GM18499 (cell line): ENCODE measurements around the gene PIGU.

ENCODE experiments used
- ATAC-seq: cut with Tn5 transposase; IDR thresholded peaks from one replicate; pipeline ENCODE4 v1.9.1; 2021; ENCODE audit warnings: moderate number of reproducible peaks; ENCODE audit not compliant: insufficient read depth, unreplicated experiment

Gene PIGU

GRCh38 chr20:34561661-34562060, 115.2 kb downstream of the PIGU start:
- no peak for ATAC-seq

GRCh38 chr20:34560614-34561013, 116.3 kb downstream of the PIGU start:
- ATAC-seq = no peak

GRCh38 chr20:34560141-34560523, 116.8 kb downstream of the PIGU start:
- ATAC-seq = no peak

GRCh38 chr20:34559311-34560140, 117.4 kb downstream of the PIGU start:
- no peak for ATAC-seq

GRCh38 chr20:34558320-34559218, 118.3 kb downstream of the PIGU start, which contains the start of gene MAP1LC3A:
TSS of gene MAP1LC3A (plus strand) at chr20:34558718. CDS start at chr20:34558869, 151 bp downstream.
- ATAC-seq = no peak

- no peak for ATAC-seq
Measured at GRCh38 chr20:34557936-34558319, 119.0 kb downstream of the PIGU start.

GRCh38 chr20:34553366-34553867, 123.5 kb downstream of the PIGU start:
- no peak for ATAC-seq

GRCh38 chr20:34552569-34552968, 124.3 kb downstream of the PIGU start:
- ATAC-seq = no peak

- no peak for ATAC-seq
Measured at GRCh38 chr20:34549929-34550305, 127.0 kb downstream of the PIGU start.

GRCh38 chr20:34549291-34549928, 127.5 kb downstream of the PIGU start:
- no peak for ATAC-seq

GRCh38 chr20:34547844-34548613, 128.9 kb downstream of the PIGU start:
- ATAC-seq = no peak

GRCh38 chr20:34546751-34547181, 130.1 kb downstream of the PIGU start:
- ATAC-seq = no peak

- ATAC-seq = no peak
Measured at GRCh38 chr20:34544109-34544796, 132.6 kb downstream of the PIGU start.

- ATAC-seq = no peak
Measured at GRCh38 chr20:34543463-34544056, 133.3 kb downstream of the PIGU start.

GRCh38 chr20:34542439-34542838, 134.5 kb downstream of the PIGU start:
- no peak for ATAC-seq

- ATAC-seq = no peak
Measured at GRCh38 chr20:34541917-34542316, 135.0 kb downstream of the PIGU start.

- ATAC-seq = no peak
Measured at GRCh38 chr20:34541264-34541901, 135.5 kb downstream of the PIGU start.

GRCh38 chr20:34540596-34541263, 136.2 kb downstream of the PIGU start:
- ATAC-seq = no peak
